Panc1 (cell line): ENCODE results near the gene CALHM3. TPM values are rescaled to one million over a fixed set of nuclear protein-coding genes. Genes with fewer than 3 reads are reported as not detected.

Source experiments
- ATAC-seq: fragments of 200-7000 bp; cut with Tn5 transposase; 2 replicates; pipeline ENCODE4 v1.9.1; 2020; ENCODE audit warnings: mild to moderate bottlenecking, moderate library complexity
- BruUV-seq: library from RNA; stranded (reverse); fragments of 400-500 nt; replicated peaks from 2 replicates; lab custom pipeline; 2021; lab: Mats Ljungman, UMichigan
- CTCF ChIA-PET: fragments of 300-600 bp; sonication (Branson Sonifier 250); formaldehyde crosslinking; loops from one replicate; lab custom pipeline; 2022; ENCODE audit warnings: antibody characterized with exemption; lab: Charles Lee
- POLR2A ChIA-PET: fragments of 300-600 bp; sonication (Branson Sonifier 250); formaldehyde crosslinking; loops from one replicate; lab custom pipeline; 2022; ENCODE audit warnings: antibody characterized with exemption; lab: Charles Lee
- DNase-seq: peaks from one replicate; pipeline ENCODE4 v3.0.0-alpha.2; 2010; ENCODE audit warnings: low read depth, low spot score
- H3K27ac ChIP-seq: 2 replicates; pipeline ENCODE4 v1.5.1; 2011; ENCODE audit warnings: mild to moderate bottlenecking, low read length, inconsistent platforms
- H3K27me3 ChIP-seq: fragments of 200-500 bp; sonication (Bioruptor generic); 2 replicates; pipeline ENCODE4 v1.6.0; 2014; ENCODE audit warnings: low read length, inconsistent platforms; ENCODE audit not compliant: control insufficient read depth, insufficient read depth
- H3K36me3 ChIP-seq: fragments of 200-500 bp; sonication (Bioruptor generic); 2 replicates; pipeline ENCODE4 v1.5.1; 2014; ENCODE audit warnings: inconsistent platforms, mild to moderate bottlenecking, low read length, moderate library complexity; ENCODE audit not compliant: control insufficient read depth, insufficient read depth
- H3K4me1 ChIP-seq: 2 replicates; pipeline ENCODE4 v1.5.1; 2011; ENCODE audit warnings: inconsistent platforms, mild to moderate bottlenecking, low read length, moderate library complexity; ENCODE audit not compliant: control insufficient read depth, insufficient read depth
- H3K4me3 ChIP-seq, 2 experiments: 2 replicates each; pipeline ENCODE4 v1.5.1; 2011 to 2012; ENCODE audit warnings: low read depth in 2 of 2, low read length in 2 of 2, mild to moderate bottlenecking in 2 of 2, inconsistent platforms in 1 of 2, moderate library complexity in 1 of 2
- H3K9me3 ChIP-seq: fragments of 200-500 bp; sonication (Bioruptor generic); 2 replicates; pipeline ENCODE4 v1.5.1; 2014; ENCODE audit warnings: low read depth, mild to moderate bottlenecking, inconsistent platforms, low read length, moderate library complexity; ENCODE audit not compliant: control insufficient read depth, insufficient read depth
- POLR2AphosphoS5 ChIP-seq: IDR thresholded peaks from 2 replicates; pipeline ENCODE4 v1.6.1; 2012; ENCODE audit warnings: mild to moderate bottlenecking, low read depth, low read length, moderate library complexity
- SIN3A ChIP-seq: IDR thresholded peaks from 2 replicates; pipeline ENCODE4 v1.6.1; 2012; ENCODE audit warnings: low read depth, mild to moderate bottlenecking, low read length, moderate library complexity, borderline replicate concordance; ENCODE audit not compliant: insufficient read depth
- TCF7L2 ChIP-seq: IDR thresholded peaks from 2 replicates; pipeline ENCODE4 v1.6.1; 2011; ENCODE audit warnings: mild to moderate bottlenecking, low read depth, low read length, inconsistent platforms
- in situ Hi-C: cut with HindIII; loops from 2 replicates; pipeline ENCODE4 v1.10.0; 2016; ENCODE audit warnings: low sequenced_read_pairs, low pct_unique_long_range_greater_than_20kb
- intact Hi-C: fragments of 100-400 bp; cut with micrococcal nuclease; formaldehyde crosslinking; loops from one replicate; pipeline ENCODE4 v1.10.0; 2022; ENCODE audit not compliant: unreplicated experiment
- total RNA-seq: library from RNA; stranded (reverse); gene quantifications from one replicate; pipeline ENCODE4 v1.2.1, GENCODE V29; 2021; ENCODE audit not compliant: unreplicated experiment
- TF ChIP-seq, protein P1 (sequence below), 2 experiments: IDR thresholded peaks; 2 replicates each; pipeline ENCODE4 v1.6.1; 2011 to 2012; ENCODE audit warnings: low read depth in 2 of 2, control low read depth in 1 of 2, low read length in 1 of 2, mild to moderate bottlenecking in 1 of 2, moderate library complexity in 1 of 2; ENCODE audit not compliant: insufficient read depth in 1 of 2
- TF ChIP-seq, protein P2 (sequence below): fragments of 450-650 bp; IDR thresholded peaks from 2 replicates; pipeline ENCODE4 v1.5.1; 2017; ENCODE audit warnings: mild to moderate bottlenecking

The CALHM3 gene
- total RNA-seq, 1 experiment from 2014 or later, result not detected

DNA sequence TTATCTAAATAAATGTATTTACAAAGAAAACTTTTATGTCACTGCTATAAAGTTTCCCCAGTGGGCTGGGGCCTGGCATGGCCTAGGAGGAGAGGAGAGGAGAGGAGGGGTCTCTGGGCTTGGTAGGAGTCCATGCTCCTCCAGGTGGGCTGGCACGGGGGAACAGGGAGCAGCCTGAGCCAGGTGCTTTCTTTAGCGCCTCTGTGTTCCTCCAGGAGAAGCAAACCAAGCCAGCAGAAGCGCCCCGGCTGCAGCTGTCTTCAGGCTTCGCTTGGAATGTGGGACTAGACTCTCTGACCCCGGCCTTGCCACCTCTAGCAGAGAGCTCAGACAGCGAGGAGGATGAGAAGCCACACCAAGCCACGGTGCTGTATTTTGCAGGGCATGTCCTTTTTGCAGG, 37.4 kb downstream of the CALHM3 start:
- BruUV-seq, result no TSS peak
- no peak for ATAC-seq
- ChIA-PET CTCF (no interaction called here), POLR2A (no interaction called here)
- Histone ChIP-seq H3K27ac (no peak overlapping the region), H3K4me3 (no peak overlapping the region), H3K4me1 (no peaks in the 10 kb centered on the region), H3K36me3 (peaks cover 46% of the 10 kb centered on the region), H3K9me3 (no peaks in the 10 kb centered on the region), H3K27me3 (no peaks in the 10 kb centered on the region)
- DNase-seq, result no peak
- in situ Hi-C loops (no loop called here), intact Hi-C loops (no loop called here)
- TF ChIP-seq POLR2AphosphoS5 (no peak), TCF7L2 (no peak), SIN3A (no peak)
- TF ChIP-seq, protein P1, sequence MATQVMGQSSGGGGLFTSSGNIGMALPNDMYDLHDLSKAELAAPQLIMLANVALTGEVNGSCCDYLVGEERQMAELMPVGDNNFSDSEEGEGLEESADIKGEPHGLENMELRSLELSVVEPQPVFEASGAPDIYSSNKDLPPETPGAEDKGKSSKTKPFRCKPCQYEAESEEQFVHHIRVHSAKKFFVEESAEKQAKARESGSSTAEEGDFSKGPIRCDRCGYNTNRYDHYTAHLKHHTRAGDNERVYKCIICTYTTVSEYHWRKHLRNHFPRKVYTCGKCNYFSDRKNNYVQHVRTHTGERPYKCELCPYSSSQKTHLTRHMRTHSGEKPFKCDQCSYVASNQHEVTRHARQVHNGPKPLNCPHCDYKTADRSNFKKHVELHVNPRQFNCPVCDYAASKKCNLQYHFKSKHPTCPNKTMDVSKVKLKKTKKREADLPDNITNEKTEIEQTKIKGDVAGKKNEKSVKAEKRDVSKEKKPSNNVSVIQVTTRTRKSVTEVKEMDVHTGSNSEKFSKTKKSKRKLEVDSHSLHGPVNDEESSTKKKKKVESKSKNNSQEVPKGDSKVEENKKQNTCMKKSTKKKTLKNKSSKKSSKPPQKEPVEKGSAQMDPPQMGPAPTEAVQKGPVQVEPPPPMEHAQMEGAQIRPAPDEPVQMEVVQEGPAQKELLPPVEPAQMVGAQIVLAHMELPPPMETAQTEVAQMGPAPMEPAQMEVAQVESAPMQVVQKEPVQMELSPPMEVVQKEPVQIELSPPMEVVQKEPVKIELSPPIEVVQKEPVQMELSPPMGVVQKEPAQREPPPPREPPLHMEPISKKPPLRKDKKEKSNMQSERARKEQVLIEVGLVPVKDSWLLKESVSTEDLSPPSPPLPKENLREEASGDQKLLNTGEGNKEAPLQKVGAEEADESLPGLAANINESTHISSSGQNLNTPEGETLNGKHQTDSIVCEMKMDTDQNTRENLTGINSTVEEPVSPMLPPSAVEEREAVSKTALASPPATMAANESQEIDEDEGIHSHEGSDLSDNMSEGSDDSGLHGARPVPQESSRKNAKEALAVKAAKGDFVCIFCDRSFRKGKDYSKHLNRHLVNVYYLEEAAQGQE (IDR thresholded peaks at IDR 0.05; ENCODE audit: insufficient read depth in 1 of 2, low read depth in 2 of 2, low read length in 1 of 2), result no peak
- TF ChIP-seq, protein P2, sequence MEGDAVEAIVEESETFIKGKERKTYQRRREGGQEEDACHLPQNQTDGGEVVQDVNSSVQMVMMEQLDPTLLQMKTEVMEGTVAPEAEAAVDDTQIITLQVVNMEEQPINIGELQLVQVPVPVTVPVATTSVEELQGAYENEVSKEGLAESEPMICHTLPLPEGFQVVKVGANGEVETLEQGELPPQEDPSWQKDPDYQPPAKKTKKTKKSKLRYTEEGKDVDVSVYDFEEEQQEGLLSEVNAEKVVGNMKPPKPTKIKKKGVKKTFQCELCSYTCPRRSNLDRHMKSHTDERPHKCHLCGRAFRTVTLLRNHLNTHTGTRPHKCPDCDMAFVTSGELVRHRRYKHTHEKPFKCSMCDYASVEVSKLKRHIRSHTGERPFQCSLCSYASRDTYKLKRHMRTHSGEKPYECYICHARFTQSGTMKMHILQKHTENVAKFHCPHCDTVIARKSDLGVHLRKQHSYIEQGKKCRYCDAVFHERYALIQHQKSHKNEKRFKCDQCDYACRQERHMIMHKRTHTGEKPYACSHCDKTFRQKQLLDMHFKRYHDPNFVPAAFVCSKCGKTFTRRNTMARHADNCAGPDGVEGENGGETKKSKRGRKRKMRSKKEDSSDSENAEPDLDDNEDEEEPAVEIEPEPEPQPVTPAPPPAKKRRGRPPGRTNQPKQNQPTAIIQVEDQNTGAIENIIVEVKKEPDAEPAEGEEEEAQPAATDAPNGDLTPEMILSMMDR, result no peak

DNA sequence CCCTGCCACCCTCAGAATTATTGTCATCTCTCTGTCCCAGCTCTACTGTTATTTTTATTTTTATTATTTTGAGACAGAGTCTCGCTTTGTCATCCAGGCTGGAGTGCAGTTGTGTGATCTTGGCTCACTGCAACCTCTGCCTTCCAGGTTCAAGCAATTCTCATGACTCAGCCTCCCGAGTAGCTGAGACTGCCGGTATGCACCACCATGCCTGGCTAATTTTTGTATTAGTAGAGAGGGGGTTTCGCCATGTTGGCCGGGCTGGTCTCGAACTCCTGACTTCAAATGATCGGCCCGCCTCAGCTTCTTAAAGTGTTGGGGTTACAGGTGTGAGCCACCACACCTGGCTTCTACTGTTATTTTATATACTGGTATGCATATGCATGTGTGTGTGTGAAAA, 37.8 kb downstream of the CALHM3 start:
- Histone ChIP-seq H3K9me3 (no peaks in the 10 kb centered on the region), H3K4me1 (no peaks in the 10 kb centered on the region), H3K4me3 (no peak overlapping the region), H3K27me3 (no peaks in the 10 kb centered on the region), H3K36me3 (peaks cover 46% of the 10 kb centered on the region), H3K27ac (no peak overlapping the region)
- POLR2A ChIA-PET, result no interaction called here
- BruUV-seq, result no TSS peak
- TF ChIP-seq, protein P1 (IDR thresholded peaks at IDR 0.05; ENCODE audit: insufficient read depth in 1 of 2, low read depth in 2 of 2, low read length in 1 of 2), result no peak
- no peak for TF ChIP-seq SIN3A
- no peak for TF ChIP-seq TCF7L2
- CTCF ChIA-PET, result no interaction called here
- DNase-seq (no peak), ATAC-seq (no peak)
- intact Hi-C loops, result no loop called here
- in situ Hi-C loops, result no loop called here
